ENCODE data around the gene PTCD2. TPM values are rescaled to one million over a fixed set of nuclear protein-coding genes. Genes with fewer than 3 reads are reported as not detected.
A peak's percentile ranks its signal among the peaks of the same experiment; 100 is the strongest.

Gene PTCD2
- total RNA-seq, 1 donor from 2014 or later = 3.4 TPM

- no peaks in the 10 kb centered on the region for H3K27me3 ChIP-seq (ENCODE audit: control insufficient read depth, insufficient read depth, low read length)
- FAIRE-seq (no peak), DNase-seq (ENCODE audit: low read depth) (peak; percentile 92)
- H3K4me3 ChIP-seq (ENCODE audit: low read depth, low read length) = no peak overlapping the region
- H3K36me3 ChIP-seq (ENCODE audit: control insufficient read depth, insufficient read depth, low read length) = peaks cover 4% of the 10 kb centered on the region
- no peak for TF ChIP-seq CTCF (IDR thresholded peaks at IDR 0.05; ENCODE audit: insufficient read depth, low read length, severe bottlenecking)
Observed at GRCh38 chr5:72363166-72363802, 43.1 kb downstream of the PTCD2 start.

GRCh38 chr5:72364171-72364570 is 44.0 kb downstream of the PTCD2 start:
- peaks cover 1% of the 10 kb centered on the region for H3K36me3 ChIP-seq (ENCODE audit: control insufficient read depth, insufficient read depth, low read length)
- FAIRE-seq (no peak), DNase-seq (ENCODE audit: low read depth) (no peak)
- no peak for TF ChIP-seq CTCF (IDR thresholded peaks at IDR 0.05; ENCODE audit: insufficient read depth, low read length, severe bottlenecking)
- H3K4me3 ChIP-seq (ENCODE audit: low read depth, low read length) = no peak overlapping the region
- no peaks in the 10 kb centered on the region for H3K27me3 ChIP-seq (ENCODE audit: control insufficient read depth, insufficient read depth, low read length)

- Histone ChIP-seq H3K36me3 (ENCODE audit: control insufficient read depth, insufficient read depth, low read length) (peaks cover 1% of the 10 kb centered on the region), H3K4me3 (ENCODE audit: low read depth, low read length) (no peak overlapping the region), H3K27me3 (ENCODE audit: control insufficient read depth, insufficient read depth, low read length) (no peaks in the 10 kb centered on the region)
- FAIRE-seq (no peak), DNase-seq (ENCODE audit: low read depth) (no peak)
- TF ChIP-seq CTCF (IDR thresholded peaks at IDR 0.05; ENCODE audit: insufficient read depth, low read length, severe bottlenecking) = no peak
Observed at GRCh38 chr5:72364951-72365350, 44.8 kb downstream of the PTCD2 start.

DNA sequence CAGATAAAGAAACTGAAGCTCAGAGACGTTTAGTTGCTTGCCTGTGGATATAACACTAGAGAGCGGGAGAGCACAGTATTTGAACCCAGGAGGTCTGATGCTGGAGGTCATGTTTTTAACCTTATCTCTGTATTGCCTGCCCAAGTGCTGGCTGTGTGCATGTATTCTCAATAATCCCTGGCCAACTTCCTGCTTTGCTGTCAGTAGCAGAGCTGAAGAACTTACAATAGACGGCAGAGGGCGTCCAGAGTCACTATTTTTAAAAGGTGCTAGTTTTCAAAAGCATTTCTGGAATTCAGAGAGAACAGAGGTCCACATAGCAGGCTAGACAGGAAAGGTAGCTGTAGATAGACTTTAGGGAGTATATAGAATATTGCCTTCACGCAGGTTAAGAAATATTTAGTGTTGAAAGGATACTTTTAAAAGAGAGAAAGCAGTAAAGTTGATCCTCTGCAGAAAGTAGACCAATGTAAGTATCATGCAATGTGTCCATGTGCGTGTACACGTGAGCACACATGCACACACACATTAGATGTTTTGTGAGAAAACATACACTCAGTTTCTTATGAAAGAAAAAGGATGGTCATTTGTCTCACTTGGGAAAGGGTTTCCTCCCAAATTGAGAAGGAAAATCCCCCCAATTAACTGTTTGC is 46.3 kb downstream of the PTCD2 start:
- FAIRE-seq = no peak
- Histone ChIP-seq H3K36me3 (ENCODE audit: control insufficient read depth, insufficient read depth, low read length) (peaks cover 1% of the 10 kb centered on the region), H3K27me3 (ENCODE audit: control insufficient read depth, insufficient read depth, low read length) (no peaks in the 10 kb centered on the region), H3K4me3 (ENCODE audit: low read depth, low read length) (no peak overlapping the region)
- DNase-seq (ENCODE audit: low read depth) = peak; percentile 71
- peak; percentile 59 for TF ChIP-seq CTCF (IDR thresholded peaks at IDR 0.05; ENCODE audit: insufficient read depth, low read length, severe bottlenecking)

- FAIRE-seq (no peak), DNase-seq (ENCODE audit: low read depth) (peak; percentile 33)
- no peak overlapping the region for H3K4me3 ChIP-seq (ENCODE audit: low read depth, low read length)
Observed at GRCh38 chr5:72368271-72368670, 48.1 kb downstream of the PTCD2 start.

More at GRCh38 chr5:72368271-72368670, 48.1 kb downstream of the PTCD2 start:
- TF ChIP-seq CTCF (IDR thresholded peaks at IDR 0.05; ENCODE audit: insufficient read depth, low read length, severe bottlenecking) = no peak
- Histone ChIP-seq H3K27me3 (ENCODE audit: control insufficient read depth, insufficient read depth, low read length) (no peaks in the 10 kb centered on the region), H3K36me3 (ENCODE audit: control insufficient read depth, insufficient read depth, low read length) (no peaks in the 10 kb centered on the region)
